ENCODE measurements around the gene NUSAP1.
"Not testable (repeated sequence)": the region's sequence is repeated elsewhere in the genome, so short reads cannot be mapped to it uniquely, and the experiment has no call there.

The NUSAP1 gene, protein sequence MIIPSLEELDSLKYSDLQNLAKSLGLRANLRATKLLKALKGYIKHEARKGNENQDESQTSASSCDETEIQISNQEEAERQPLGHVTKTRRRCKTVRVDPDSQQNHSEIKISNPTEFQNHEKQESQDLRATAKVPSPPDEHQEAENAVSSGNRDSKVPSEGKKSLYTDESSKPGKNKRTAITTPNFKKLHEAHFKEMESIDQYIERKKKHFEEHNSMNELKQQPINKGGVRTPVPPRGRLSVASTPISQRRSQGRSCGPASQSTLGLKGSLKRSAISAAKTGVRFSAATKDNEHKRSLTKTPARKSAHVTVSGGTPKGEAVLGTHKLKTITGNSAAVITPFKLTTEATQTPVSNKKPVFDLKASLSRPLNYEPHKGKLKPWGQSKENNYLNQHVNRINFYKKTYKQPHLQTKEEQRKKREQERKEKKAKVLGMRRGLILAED

DNA sequence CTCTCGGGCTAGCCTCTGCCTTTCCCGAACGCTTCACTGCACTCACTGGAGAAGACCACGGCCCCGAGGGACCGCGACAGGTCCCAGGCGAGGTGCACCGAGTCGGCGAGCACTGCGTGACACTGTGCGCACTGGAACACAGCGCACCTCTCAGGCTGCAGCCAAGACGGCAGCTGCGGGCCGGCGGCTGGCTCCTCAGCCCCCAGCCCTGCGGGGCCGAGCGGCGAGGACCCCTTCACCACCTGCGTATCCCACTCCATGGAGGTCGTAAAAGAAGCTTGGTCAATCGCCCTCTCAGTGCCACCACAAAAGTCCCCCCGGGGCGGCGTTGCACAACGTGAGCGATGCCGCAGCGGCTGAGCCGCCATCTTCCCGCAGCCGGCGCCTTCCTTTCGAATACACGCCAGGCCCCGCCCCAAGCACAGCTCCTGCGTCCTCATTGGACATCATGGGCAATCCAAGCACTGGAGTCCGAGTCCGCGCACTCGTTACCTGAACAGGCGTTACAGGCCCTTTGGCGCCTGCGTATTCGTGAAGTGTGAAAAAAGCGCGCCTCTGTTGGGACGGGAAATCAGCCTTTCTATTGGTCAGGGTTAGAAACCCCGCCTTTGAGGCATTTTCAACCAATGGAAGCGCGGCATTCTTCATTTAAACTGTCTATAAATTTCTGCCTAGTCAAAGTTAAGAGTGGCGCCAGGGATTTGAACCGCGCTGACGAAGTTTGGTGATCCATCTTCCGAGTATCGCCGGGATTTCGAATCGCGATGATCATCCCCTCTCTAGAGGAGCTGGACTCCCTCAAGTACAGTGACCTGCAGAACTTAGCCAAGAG, at the start of gene NUSAP1, which contains the start of gene OIP5:
NUSAP1 (plus strand) TSS at position 688 of the 832 bp plus-strand sequence; CDS start at position 765, 77 bp downstream.
OIP5 (minus strand) TSS at position 398 of the 832 bp plus-strand sequence; CDS start at position 368, 30 bp downstream.
- peak; percentile 99 for DNase-seq

GRCh38 chr15:41282980-41283652, 49.6 kb upstream of the NUSAP1 start:
- DNase-seq: not testable (repeated sequence)

DNA sequence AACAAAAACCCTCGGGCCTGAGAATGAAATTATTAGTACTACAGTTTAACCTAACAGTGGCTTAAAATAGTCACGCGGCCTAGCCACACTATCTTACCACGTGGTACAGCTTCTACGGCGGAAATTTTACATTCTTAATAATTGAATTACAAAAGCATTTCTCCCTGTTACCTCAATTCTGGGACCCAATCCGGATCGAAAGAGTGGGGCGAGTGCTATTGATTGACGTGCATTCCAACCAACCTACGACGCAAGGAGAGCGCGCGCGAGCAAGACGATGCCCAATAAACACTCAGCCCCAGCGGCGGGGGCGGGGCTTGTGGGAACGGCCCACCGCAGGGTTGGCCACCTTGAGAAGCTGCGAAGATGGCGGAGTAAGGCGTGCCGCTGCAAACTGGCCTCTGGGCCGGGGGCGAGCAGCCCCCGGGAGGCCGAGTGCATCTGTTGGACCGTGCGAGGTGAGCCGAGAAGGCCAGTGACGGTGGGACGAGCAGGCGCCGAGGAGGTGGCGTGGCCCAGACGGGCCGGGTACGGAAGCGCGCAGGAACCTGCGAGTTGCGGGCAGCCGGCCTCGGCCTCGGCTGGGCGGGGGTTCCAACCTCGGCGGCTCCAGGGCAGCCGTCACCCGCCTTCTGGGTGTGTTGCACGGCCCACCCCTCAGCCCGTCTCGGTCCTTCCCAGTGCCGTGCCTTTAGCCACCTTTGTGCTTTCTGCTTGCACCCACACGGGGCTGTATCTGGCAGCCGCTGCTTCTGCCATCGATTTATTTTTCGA, 48.8 kb upstream of the NUSAP1 start:
- DNase-seq: peak; percentile 94

- no peak for DNase-seq
Measured at GRCh38 chr15:41284427-41285177, 48.1 kb upstream of the NUSAP1 start.

GRCh38 chr15:41285285-41285684, 47.4 kb upstream of the NUSAP1 start:
- no peak for DNase-seq

- DNase-seq: no peak
Measured at GRCh38 chr15:41286665-41287333, 45.9 kb upstream of the NUSAP1 start.

DNA sequence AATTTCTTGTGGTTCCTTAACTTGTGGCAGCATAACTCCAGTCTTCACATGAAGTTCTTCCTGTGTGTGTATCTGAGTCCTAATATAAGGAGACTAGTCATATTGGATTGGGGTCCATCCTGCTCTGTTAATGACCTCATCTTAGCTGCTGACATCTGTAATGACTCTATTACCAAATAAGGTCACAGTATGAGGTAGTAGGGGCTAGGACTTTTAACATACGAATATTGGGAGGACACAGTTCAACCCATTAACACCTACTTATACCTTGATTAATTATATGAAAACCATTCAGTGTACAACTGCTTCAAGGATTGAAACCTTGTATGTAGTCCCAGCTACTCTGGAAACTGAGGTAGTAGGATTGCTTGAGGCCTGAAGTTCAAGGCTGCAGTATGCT, 44.2 kb upstream of the NUSAP1 start:
- DNase-seq: no peak

DNA sequence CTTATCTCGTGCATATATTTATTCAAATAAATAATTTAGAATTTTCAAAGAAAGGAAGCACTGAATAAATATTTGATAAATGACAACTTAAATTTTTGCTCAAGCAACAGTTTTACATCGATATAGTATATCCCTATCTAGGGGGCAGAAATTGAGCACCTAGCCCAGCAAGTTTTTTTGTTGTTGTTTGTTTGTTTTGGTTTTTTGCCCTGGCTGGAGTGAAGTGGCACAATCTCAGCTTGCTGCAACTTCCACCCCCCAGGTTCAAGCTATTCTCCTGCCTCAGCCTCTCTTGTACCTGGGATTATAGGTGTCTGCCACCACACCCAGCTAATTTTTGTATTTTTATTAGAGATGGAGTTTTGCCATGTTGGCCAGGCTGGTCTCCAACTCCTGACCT, 42.7 kb upstream of the NUSAP1 start:
- no peak for DNase-seq

DNA sequence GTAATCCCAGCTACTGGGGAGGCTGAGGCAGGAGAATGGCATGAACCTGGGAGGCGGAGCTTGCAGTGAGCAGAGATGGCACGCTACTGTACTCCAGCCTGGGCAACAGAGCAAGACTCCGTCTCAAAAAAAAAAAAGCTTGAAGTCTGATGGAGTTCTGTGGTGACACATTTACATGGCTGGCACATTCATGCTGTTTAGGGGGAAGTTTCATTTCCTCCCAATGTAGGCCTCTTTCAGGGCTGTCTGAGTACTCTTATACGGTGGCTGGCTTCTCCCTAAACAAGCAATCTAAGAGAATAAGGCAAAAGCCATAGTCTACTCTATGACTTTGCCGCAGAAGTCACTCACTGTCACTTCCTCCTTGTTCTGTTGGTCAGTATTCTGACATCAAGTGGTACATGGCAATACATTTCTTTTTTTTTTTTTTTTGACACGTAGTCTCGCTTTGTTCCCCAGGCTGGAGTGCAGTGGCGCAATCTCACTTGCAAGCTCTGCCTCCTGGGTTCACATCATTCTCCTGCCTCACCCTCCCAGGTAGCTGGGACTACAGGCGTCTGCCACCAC, 41.5 kb upstream of the NUSAP1 start:
- DNase-seq: no peak

DNA sequence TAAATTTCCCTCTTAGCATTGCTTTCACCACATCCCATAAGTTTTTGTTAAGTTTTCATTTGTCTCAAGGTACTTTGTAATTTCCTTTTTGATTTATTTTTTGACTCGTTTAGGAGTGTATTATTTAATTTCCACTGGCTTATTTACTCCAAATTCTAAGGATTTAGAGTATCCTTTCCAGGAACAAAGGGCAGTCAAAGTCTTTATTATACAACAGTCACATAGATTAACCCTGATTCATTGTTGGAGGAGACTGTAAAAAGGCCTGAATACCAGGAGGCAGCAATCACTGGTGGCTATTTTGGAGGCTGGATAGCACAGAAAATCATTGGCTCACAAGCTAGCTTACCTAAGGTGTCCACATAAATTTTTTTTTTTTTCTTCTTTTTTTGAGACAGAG, 40.2 kb upstream of the NUSAP1 start:
- DNase-seq: no peak

DNA sequence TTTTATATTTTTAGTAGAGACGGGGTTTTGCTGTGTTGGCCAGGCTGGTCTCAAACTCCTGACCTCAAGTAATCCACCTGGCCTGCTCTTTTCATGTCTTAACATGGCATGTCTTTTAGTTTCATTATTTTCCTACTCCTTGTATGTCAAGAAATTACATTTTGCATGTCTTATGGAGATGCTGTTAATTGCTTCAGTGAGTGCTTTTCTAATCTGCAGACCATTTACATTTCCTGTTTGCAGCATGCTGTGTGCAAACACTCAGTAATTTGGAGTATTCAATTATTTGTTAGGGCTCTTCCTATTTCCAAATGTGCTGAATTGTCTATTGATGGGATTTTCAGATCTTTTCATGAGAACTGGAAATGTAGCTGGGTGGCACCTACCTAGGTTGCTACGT, 31.5 kb upstream of the NUSAP1 start:
- DNase-seq: not testable (repeated sequence)

GRCh38 chr15:41301587-41301986, 31.1 kb upstream of the NUSAP1 start:
- DNase-seq: no peak

GRCh38 chr15:41304149-41304770, 28.4 kb upstream of the NUSAP1 start:
- no peak for DNase-seq

DNA sequence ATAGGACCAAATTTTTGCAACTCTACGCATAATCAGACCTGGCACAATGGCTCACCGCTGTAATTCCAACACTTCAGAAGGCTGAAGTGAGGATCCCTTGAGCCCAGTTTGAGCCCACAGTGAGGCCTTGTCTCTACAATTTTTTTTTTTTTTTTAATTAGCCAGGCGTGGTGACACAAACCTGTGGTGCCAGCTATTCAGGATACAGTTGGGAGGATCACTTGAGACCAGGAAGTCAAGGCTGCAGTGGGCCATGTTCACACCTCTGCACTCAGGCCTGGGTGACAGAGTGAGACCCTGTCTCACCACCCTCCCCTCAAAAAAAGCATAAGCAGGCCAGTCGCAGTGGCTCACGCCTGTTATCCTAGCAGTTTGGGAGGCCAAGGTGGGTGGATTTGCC, 25.0 kb upstream of the NUSAP1 start:
- no peak for DNase-seq

DNA sequence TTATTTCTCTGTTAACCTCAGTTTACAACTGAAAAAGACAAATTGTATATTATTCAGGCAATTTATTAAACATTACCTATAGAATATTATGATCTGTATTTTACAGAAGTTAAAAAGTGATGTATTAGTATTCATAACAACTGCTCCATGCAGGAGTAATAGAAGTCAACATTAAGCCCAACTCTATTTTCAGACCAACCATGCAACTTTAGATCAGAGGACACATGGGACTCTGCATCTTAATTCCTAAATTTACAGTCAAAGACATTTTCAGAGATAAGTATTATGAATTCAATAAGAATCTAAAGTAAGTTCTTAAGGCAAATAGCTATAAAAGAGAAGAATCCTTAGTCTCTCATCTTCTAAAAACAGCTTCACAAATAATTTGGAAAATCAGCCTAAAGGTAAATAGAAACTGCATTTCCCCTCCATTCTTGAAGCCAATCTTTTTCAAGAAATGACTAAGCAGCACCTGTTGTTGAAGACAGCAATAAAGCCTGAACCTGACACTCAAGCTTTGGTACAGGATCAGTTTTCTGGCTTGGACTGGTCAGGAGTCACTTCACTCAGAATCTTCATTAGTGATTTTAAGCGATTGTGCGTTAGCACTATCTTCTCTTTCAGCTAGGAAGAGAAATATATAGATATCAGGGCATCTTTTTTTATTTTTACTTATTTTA, 23.3 kb upstream of the NUSAP1 start:
- DNase-seq: no peak

- DNase-seq: not testable (repeated sequence)
Measured at GRCh38 chr15:41320805-41321330, 11.8 kb upstream of the NUSAP1 start.

- DNase-seq: no peak
Measured at GRCh38 chr15:41323611-41324010, 9.1 kb upstream of the NUSAP1 start.

DNA sequence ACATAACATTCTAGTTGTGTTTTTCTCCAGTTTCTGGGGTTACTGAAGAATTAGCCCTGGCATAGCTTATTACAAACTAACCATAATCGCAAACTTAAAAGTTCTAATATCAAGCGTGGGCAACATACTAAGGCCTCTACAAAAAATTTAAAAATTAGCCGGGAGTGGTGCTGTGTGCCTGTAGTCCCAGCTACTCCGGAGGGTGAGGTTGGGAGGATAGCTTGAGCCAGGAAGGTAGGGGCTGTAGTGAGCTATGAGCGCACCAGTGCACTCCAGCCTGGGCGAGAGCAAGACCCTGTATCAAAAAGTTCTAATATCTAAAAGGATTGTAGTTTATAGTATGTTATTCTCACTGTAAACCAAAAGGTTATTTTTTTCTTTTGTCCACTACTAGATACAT, 1.4 kb upstream of the NUSAP1 start:
- DNase-seq: no peak

DNA sequence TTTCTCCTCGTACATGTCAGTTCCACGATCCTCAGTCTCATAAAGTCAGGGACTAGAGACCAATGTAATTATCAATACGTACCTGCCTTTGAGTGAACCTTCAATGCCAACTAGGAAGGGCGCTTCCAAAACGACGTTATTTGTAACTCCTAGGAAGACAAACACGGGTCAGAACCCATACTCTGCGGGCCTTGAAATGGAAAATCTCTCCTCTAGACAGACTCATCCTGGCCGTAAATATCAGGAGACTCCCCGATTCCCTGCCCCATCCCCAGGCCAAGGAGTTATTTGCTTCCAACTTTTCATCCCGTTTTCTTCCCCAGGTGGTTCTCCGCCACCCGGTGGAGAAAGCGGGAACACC, 868 bp upstream of the NUSAP1 start:
- DNase-seq: peak; percentile 77
